ENCODE data around the gene OSGIN1. TPM values are rescaled to one million over a fixed set of nuclear protein-coding genes. Genes with fewer than 3 reads are reported as not detected.
A peak's percentile ranks its signal among the peaks of the same experiment; 100 is the strongest.

The OSGIN1 gene
- total RNA-seq, 1 experiment from 2014 or later: 6.4 TPM

DNA sequence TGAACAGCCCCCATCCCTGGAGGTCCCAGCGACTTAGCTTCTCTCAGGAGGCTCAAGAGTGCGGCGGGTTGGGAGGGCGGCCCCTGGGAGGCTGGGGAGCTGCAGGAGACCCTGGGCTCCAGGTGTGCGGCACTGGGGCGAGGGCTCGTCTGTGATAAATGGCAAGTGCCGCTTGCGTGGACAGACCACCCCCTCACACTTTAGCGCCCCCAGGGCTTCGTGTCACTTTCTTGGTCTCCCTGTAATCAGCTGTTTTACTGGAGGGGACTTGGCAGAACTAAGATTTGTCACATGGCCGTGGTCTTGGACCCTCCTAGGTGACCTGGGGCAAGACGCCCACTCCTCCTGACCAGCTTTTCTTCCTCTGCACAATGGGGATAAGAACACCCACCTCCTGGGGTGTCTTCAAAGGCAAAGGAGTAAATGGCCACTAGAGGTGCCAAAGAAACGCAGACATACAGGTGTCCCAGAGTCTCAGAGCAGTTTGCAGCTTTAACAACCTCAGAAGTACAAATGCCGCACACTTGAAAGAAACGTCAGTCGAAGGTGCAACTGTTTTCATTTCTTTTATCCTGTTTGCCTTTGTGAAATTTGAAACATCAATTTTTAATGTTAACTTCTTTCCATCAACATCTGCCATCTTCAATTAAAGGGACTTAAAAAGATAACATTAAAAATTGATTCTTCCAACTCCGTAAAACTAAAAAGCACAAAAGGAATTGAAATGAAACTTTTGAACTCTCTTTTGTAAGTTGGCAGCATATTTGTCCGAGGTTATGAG, 946 bp downstream of the OSGIN1 start:
- peak overlapping the region; percentile 59 for H3K4me3 ChIP-seq
- H3K36me3 ChIP-seq: peaks cover 22% of the 10 kb centered on the region
- peak overlapping the region; percentile 88 for H3K27ac ChIP-seq
- H3K9me3 ChIP-seq (replicated peaks): no peaks in the 10 kb centered on the region
- no peaks in the 10 kb centered on the region for H3K27me3 ChIP-seq (replicated peaks)
- peak in 1 of 2 experiments; percentile 26 for DNase-seq (ENCODE audit: low read depth in 1 of 2, low spot score in 2 of 2)
- peaks cover 26% of the 10 kb centered on the region for H3K4me1 ChIP-seq (replicated peaks)

DNA sequence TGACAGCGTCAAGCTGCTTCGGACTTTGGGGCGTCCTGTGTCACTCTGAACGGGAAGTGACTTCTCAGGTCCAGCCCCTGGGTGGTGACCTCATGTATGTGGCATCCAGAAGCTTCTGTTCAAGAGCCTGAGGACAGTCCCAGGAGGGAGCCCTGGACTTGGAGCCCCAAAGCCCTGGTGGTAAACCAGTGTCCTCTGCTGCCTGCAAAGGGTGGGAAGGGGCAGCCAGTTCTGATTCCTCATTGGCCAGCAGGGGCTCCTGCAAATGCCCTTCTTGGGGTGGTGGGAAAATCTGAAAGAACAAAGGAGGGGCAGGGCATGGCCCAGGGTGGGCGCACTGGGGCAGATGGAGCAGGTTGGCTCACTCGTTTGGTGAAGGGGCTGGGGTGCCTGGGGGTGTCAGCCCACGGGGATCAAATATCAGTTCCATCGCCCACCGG, 1.6 kb downstream of the OSGIN1 start:
- Histone ChIP-seq H3K27me3 (replicated peaks) (no peaks in the 10 kb centered on the region), H3K4me3 (no peak overlapping the region; the same call in 1 of the 2 replicates), H3K4me1 (replicated peaks) (peaks cover 26% of the 10 kb centered on the region), H3K27ac (no peak overlapping the region), H3K9me3 (replicated peaks) (no peaks in the 10 kb centered on the region), H3K36me3 (peaks cover 28% of the 10 kb centered on the region)
- peak; percentile 20 to 60 for DNase-seq (ENCODE audit: low read depth in 1 of 2, low spot score in 2 of 2)

GRCh38 chr16:83955218-83956130, 2.4 kb downstream of the OSGIN1 start:
- no peaks in the 10 kb centered on the region for H3K9me3 ChIP-seq (replicated peaks)
- DNase-seq (ENCODE audit: low read depth in 1 of 2, low spot score in 2 of 2): no peak
- peaks cover 36% of the 10 kb centered on the region for H3K36me3 ChIP-seq
- no peaks in the 10 kb centered on the region for H3K27me3 ChIP-seq (replicated peaks)
- no peak overlapping the region for H3K4me3 ChIP-seq
- peaks cover 26% of the 10 kb centered on the region for H3K4me1 ChIP-seq (replicated peaks)
- no peak overlapping the region for H3K27ac ChIP-seq

- Histone ChIP-seq H3K9me3 (replicated peaks) (no peaks in the 10 kb centered on the region), H3K27me3 (replicated peaks) (no peaks in the 10 kb centered on the region), H3K4me3 (no peak overlapping the region), H3K36me3 (peaks cover 47% of the 10 kb centered on the region), H3K4me1 (replicated peaks) (peaks cover 26% of the 10 kb centered on the region), H3K27ac (no peak overlapping the region)
- DNase-seq (ENCODE audit: low read depth in 1 of 2, low spot score in 2 of 2): peak; percentile 48 to 82
These were observed 3.6 kb downstream of the OSGIN1 start for GRCh38 chr16:83956336-83957289.

GRCh38 chr16:83957296-83957855, 4.3 kb downstream of the OSGIN1 start:
- Histone ChIP-seq H3K27ac (no peak overlapping the region), H3K36me3 (peaks cover 52% of the 10 kb centered on the region), H3K4me3 (no peak overlapping the region), H3K4me1 (replicated peaks) (peaks cover 24% of the 10 kb centered on the region), H3K27me3 (replicated peaks) (no peaks in the 10 kb centered on the region), H3K9me3 (replicated peaks) (no peaks in the 10 kb centered on the region)
- DNase-seq (ENCODE audit: low read depth in 1 of 2, low spot score in 2 of 2): no peak

DNA sequence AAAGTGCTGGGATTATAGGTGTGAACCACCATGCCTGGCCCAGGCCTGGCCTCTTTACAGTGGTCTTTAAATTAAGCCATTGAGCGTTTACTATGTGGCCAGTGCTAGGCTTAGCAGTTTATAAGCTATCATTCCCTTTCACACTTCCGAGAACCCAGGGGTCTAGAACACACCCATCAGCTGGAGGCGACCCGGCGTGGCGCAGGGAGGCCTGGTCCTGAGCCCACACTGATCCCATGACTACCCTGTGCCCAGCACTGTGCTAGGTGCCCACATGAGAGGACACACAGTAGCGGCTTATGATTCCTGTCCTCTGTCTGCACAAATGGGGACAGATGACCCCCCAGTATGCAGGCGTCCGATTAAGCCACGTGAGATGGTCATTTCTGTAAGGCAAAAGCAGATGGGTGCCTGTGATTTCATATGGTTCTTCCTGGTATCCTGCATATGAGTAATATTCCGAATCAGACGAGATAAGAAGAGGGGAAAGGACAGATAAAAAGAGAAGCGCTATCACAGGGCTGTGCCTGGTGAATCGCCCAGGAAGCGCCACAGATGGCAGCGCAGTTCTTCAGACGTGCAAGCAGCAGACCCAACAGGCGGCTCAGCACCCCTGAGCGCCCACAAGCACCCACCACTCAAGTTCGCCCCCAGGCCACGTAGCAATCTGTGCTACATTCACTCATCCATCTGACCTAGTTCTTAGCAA, 5.3 kb downstream of the OSGIN1 start:
- peaks cover 15% of the 10 kb centered on the region for H3K4me1 ChIP-seq (replicated peaks)
- peaks cover 56% of the 10 kb centered on the region for H3K36me3 ChIP-seq
- no peaks in the 10 kb centered on the region for H3K9me3 ChIP-seq (replicated peaks)
- no peak overlapping the region for H3K4me3 ChIP-seq
- H3K27ac ChIP-seq: no peak overlapping the region
- H3K27me3 ChIP-seq (replicated peaks): no peaks in the 10 kb centered on the region
- DNase-seq (ENCODE audit: low read depth in 1 of 2, low spot score in 2 of 2): no peak

DNA sequence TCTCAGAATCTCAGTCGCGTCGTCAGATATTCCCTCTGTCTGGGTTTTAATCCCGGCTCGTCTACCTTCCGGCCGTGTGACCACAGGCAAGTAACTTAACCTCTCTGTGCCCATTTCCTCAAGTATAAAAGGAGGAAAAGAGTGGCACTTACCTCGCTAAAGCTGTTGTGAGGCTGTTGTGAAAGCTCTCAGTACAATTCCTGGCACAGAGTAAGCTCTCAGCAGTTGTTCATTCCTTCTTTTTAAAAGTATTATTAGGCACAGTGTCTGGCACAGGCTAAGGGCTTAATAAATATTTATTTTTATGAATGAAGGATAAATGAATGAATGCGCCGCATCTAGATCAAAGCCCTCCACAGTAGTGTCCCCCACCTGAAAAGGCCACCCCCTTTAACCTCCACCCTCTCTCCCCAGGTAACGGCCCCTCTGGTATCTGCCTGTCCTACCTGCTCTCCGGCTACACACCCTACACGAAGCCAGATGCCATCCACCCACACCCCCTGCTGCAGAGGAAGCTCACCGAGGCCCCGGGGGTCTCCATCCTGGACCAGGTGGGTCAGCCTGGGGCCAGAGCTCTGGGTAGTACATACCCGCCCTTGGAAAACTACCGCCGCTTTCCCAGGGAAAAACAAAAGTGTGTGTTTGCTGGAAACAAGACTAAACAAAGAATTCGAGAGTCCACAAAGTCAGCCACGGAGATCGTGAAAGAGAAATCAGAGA, 6.0 kb downstream of the OSGIN1 start:
- H3K9me3 ChIP-seq (replicated peaks): no peaks in the 10 kb centered on the region
- no peak overlapping the region for H3K4me3 ChIP-seq
- H3K4me1 ChIP-seq (replicated peaks): peaks cover 8% of the 10 kb centered on the region
- no peaks in the 10 kb centered on the region for H3K27me3 ChIP-seq (replicated peaks)
- no peak overlapping the region for H3K27ac ChIP-seq
- DNase-seq (ENCODE audit: low read depth in 1 of 2, low spot score in 2 of 2): no peak
- peaks cover 60% of the 10 kb centered on the region for H3K36me3 ChIP-seq

DNA sequence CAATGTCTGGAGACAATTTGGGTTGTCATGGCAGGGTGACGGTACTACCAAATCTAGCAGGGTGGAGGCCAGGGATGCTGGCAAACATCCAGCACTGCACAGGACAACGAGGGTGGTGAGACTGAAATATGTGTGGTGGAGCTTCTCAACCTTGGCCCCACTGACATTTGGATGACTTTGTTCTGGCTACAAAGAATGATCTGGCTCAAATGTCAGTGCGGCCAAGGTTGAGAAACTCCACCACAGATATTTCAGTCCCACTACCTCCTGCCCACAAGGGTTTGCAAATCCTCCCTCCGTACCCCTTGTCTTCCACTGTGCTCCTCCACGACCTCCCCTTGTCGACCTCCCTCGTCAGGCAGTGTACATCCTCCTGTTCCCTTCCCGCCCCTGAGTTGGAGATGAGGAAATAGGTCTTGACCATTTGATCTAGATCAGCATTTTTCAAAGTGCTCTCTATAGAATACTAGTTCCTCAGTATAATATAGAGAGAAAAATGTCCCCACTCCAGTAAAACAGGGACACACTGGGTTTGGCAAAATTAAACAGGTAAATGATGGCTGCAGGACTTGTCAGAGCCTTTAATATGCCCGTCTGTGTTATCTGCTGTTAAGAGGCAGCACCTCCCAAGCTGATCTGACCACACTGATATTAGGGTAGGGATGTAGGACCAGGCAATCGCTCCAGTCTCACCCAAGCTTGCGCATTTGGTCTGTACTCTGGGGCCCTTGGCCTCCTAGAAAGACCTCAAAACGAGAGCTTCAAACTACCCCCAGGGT, 6.8 kb downstream of the OSGIN1 start:
- Histone ChIP-seq H3K27me3 (replicated peaks) (no peaks in the 10 kb centered on the region), H3K27ac (no peak overlapping the region), H3K9me3 (replicated peaks) (no peaks in the 10 kb centered on the region), H3K4me1 (replicated peaks) (no peaks in the 10 kb centered on the region; the same call in 1 of the 2 replicates), H3K36me3 (peaks cover 63% of the 10 kb centered on the region), H3K4me3 (no peak overlapping the region)
- DNase-seq (ENCODE audit: low read depth in 1 of 2, low spot score in 2 of 2): no peak

DNA sequence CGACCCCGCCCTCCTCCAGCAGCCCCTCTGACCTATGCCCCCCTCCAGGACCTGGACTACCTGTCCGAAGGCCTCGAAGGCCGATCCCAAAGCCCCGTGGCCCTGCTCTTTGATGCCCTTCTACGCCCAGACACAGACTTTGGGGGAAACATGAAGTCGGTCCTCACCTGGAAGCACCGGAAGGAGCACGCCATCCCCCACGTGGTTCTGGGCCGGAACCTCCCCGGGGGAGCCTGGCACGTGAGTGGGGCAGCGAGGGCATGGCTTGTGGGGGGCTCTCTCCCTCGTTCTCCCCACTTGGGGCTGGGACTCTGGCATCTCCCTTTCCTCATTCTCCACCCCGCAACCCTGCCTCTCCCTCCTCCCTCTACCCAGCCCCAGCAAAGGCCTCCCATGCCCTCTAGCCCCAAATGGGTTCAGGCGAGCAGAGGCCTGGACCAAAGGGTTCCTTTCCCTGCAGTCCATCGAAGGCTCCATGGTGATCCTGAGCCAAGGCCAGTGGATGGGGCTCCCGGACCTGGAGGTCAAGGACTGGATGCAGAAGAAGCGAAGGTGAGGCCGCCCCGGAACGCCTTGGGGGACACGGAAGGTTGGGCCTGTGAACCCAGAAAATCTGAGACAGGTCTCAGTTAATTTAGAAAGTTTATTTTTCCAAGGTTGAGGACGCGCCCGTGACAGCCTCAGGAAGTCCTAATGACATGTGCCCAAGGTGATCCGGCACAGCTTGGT, 7.6 kb downstream of the OSGIN1 start:
- peaks cover 64% of the 10 kb centered on the region for H3K36me3 ChIP-seq
- no peak overlapping the region for H3K27ac ChIP-seq
- no peak overlapping the region for H3K4me3 ChIP-seq
- no peak for DNase-seq (ENCODE audit: low read depth in 1 of 2, low spot score in 2 of 2)
- no peaks in the 10 kb centered on the region for H3K4me1 ChIP-seq (replicated peaks)
- no peaks in the 10 kb centered on the region for H3K27me3 ChIP-seq (replicated peaks)
- H3K9me3 ChIP-seq (replicated peaks): no peaks in the 10 kb centered on the region

DNA sequence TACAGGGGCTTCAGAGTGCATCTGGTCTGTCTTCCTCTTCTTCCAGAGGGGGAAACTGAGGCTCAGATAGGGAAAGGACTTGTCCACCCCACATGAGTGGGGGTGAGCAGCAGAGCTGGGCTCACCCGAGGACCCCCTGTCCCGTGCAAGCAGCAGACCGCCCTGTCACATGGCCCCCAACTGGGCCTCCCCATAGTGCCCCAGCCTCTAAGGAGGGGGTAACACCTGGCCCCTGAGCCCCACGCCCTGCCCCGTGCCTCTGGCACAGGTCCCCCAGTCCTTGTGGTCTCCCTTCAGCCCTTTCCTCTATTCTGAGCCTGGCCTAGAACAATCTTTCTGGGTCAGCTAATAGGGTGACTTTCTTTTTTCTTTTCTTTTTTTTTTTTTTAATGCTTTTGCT, 8.6 kb downstream of the OSGIN1 start:
- no peak overlapping the region for H3K27ac ChIP-seq
- H3K4me3 ChIP-seq: no peak overlapping the region
- peaks cover 61% of the 10 kb centered on the region for H3K36me3 ChIP-seq

More for the DNA sequence above, 8.6 kb downstream of the OSGIN1 start:
- no peak for DNase-seq (ENCODE audit: low read depth in 1 of 2, low spot score in 2 of 2)
- no peaks in the 10 kb centered on the region for H3K9me3 ChIP-seq (replicated peaks)
- H3K4me1 ChIP-seq (replicated peaks): no peaks in the 10 kb centered on the region
- no peaks in the 10 kb centered on the region for H3K27me3 ChIP-seq (replicated peaks)

Measured in SJSA1 (cell line).